Subcutaneous adipose tissue (tissue), 4 donors: ENCODE data around the gene AQR. TPM values are rescaled to one million over a fixed set of nuclear protein-coding genes. Genes with fewer than 3 reads are reported as not detected.

Experiments
- total RNA-seq, 4 donors: library from RNA; depleted of rRNA; stranded (reverse); fragments of >200 nt; gene quantifications; one replicate each; pipeline ENCODE4 v1.1.0, GENCODE V29; 2016
- TF ChIP-seq, protein P1 (sequence below): fragments of 450-650 bp; IDR thresholded peaks from one replicate; pipeline ENCODE4 v1.5.1; 2016; ENCODE audit warnings: low read depth, mild to moderate bottlenecking, control low read depth, antibody characterized with exemption, moderate library complexity

AQR gene
- total RNA-seq, 4 donors from 2014 or later = 23.4 to 32.8 (median 26.5) TPM

DNA sequence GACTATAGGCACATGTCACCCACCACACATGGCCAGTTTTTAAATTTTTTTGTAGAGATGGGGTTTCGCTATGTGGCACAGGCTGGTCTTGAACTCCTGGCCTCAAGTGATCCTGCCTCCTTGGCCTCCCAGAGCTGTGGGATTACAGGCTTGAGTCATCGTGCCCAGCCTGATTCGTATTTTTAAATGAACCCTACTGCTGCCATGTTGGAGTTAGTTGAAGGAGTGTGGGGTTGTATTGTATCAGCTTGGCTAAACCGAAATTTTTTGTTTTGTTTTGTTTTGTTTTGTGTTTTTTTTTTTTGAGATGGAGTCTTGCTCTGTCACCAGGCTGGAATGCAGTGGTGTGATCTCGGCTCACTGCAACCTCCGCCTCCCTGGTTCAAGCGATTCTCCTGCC lies 30.4 kb upstream of the AQR start:
- TF ChIP-seq, protein P1, sequence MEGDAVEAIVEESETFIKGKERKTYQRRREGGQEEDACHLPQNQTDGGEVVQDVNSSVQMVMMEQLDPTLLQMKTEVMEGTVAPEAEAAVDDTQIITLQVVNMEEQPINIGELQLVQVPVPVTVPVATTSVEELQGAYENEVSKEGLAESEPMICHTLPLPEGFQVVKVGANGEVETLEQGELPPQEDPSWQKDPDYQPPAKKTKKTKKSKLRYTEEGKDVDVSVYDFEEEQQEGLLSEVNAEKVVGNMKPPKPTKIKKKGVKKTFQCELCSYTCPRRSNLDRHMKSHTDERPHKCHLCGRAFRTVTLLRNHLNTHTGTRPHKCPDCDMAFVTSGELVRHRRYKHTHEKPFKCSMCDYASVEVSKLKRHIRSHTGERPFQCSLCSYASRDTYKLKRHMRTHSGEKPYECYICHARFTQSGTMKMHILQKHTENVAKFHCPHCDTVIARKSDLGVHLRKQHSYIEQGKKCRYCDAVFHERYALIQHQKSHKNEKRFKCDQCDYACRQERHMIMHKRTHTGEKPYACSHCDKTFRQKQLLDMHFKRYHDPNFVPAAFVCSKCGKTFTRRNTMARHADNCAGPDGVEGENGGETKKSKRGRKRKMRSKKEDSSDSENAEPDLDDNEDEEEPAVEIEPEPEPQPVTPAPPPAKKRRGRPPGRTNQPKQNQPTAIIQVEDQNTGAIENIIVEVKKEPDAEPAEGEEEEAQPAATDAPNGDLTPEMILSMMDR = no peak

DNA sequence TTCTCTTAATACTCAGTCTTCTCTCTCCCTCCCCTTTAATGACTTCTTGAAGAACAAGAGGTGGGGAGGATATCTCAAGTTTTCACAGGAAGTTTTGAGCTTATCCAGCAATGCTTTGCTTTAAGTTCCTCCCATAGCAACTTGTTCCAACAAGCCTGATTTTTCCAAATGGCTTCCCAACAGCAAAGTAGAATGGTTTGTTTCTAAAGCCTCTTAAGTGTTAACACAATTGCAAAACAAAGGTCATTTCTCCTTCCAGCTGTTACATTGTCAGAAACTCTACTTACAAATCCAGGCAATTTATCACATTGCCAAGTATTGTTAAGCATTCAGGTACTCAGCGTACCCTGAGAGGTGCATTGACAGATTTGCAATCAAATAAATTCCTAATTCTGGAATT lies 25.4 kb upstream of the AQR start:
- TF ChIP-seq, protein P1 = no peak

- TF ChIP-seq, protein P1 = no peak
These were observed 24.3 kb upstream of the AQR start for GRCh38 chr15:34993877-34994276.

- TF ChIP-seq, protein P1 = no peak
These were observed 23.9 kb upstream of the AQR start for GRCh38 chr15:34993412-34993811.

GRCh38 chr15:34988027-34988902 lies 18.7 kb upstream of the AQR start, which contains the start of gene ZNF770:
ZNF770 (minus strand) TSS chr15:34988287; CDS start chr15:34983434, 4,853 bp downstream.
- TF ChIP-seq, protein P1 = no peak

- TF ChIP-seq, protein P1 = no peak
These were observed 18.1 kb upstream of the AQR start for GRCh38 chr15:34987609-34988026.

- TF ChIP-seq, protein P1 = no peak
These were observed 17.4 kb upstream of the AQR start for GRCh38 chr15:34986771-34987480.
